MM.1S (cell line): ENCODE results near the gene SQSTM1.

Experiments used
- DNase-seq: peaks from one replicate; pipeline ENCODE4 v3.0.0-alpha.2; 2015
- H2AFZ ChIP-seq: fragments of 300-600 bp; sonication (generic); 2 replicates; pipeline ENCODE4 v1.6.0; 2016; ENCODE audit warnings: antibody characterized with exemption, low read length
- H3F3A ChIP-seq: fragments of 300-600 bp; sonication (generic); 2 replicates; pipeline ENCODE4 v1.6.1; 2016; ENCODE audit warnings: mild to moderate bottlenecking, antibody characterized with exemption, low read length, moderate library complexity, mixed read lengths; ENCODE audit not compliant: insufficient read depth
- H3K27ac ChIP-seq: fragments of 300-600 bp; sonication (generic); 2 replicates; pipeline ENCODE4 v1.5.1; 2016; ENCODE audit warnings: mild to moderate bottlenecking, low read length
- H3K27me3 ChIP-seq: fragments of 300-600 bp; sonication (generic); replicated peaks from 2 replicates; pipeline ENCODE4 v1.6.0; 2016; ENCODE audit warnings: low read length; ENCODE audit not compliant: insufficient read depth
- H3K36me3 ChIP-seq: fragments of 300-600 bp; sonication (generic); replicated peaks from 2 replicates; pipeline ENCODE4 v1.6.1; 2016; ENCODE audit warnings: mild to moderate bottlenecking, low read length, mixed read lengths; ENCODE audit not compliant: insufficient read depth
- H3K4me1 ChIP-seq: fragments of 300-600 bp; sonication (generic); 2 replicates; pipeline ENCODE4 v1.6.1; 2016; ENCODE audit warnings: low read length, mixed read lengths
- H3K4me2 ChIP-seq: fragments of 300-600 bp; sonication (generic); 2 replicates; pipeline ENCODE4 v1.6.0; 2016; ENCODE audit warnings: low read depth, low read length
- H3K4me3 ChIP-seq: fragments of 300-600 bp; sonication (generic); 2 replicates; pipeline ENCODE4 v1.5.1; 2016; ENCODE audit warnings: low read length, mixed read lengths
- H3K79me2 ChIP-seq: fragments of 300-600 bp; sonication (generic); 2 replicates; pipeline ENCODE4 v1.6.1; 2016; ENCODE audit warnings: mixed run types, low read length, mixed read lengths
- H3K9ac ChIP-seq: fragments of 300-600 bp; sonication (generic); 2 replicates; pipeline ENCODE4 v1.6.1; 2016; ENCODE audit warnings: low read length, mixed read lengths
- H3K9me2 ChIP-seq: fragments of 300-600 bp; sonication (generic); replicated peaks from 2 replicates; pipeline ENCODE4 v1.6.1; 2016; ENCODE audit warnings: mild to moderate bottlenecking, low read length, mixed read lengths; ENCODE audit not compliant: insufficient read depth
- H3K9me3 ChIP-seq: fragments of 300-600 bp; sonication (generic); replicated peaks from 2 replicates; pipeline ENCODE4 v1.6.1; 2016; ENCODE audit warnings: mild to moderate bottlenecking, low read length, mixed read lengths; ENCODE audit not compliant: insufficient read depth
- H4K20me1 ChIP-seq: fragments of 300-600 bp; sonication (generic); 2 replicates; pipeline ENCODE4 v1.6.1; 2016; ENCODE audit warnings: mild to moderate bottlenecking, low read length, moderate library complexity, mixed read lengths; ENCODE audit not compliant: insufficient read depth
- EZH2 ChIP-seq: fragments of 300-600 bp; sonication (generic); optimal IDR thresholded peaks from 2 replicates; pipeline ENCODE3; 2017; ENCODE audit warnings: low read depth, mild to moderate bottlenecking, antibody characterized with exemption, low read length, mixed read lengths
- EZH2phosphoT487 ChIP-seq: fragments of 300-600 bp; sonication (generic); IDR thresholded peaks from 2 replicates; pipeline ENCODE4 v1.6.1; 2018; ENCODE audit warnings: antibody characterized with exemption, low read length
- TF ChIP-seq, protein P1 (sequence below): fragments of 300-600 bp; sonication (generic); IDR thresholded peaks from 2 replicates; pipeline ENCODE4 v1.5.1; 2016; ENCODE audit warnings: antibody characterized with exemption, low read length, mixed read lengths

SQSTM1 gene

GRCh38 chr5:179802207-179802883, 18.4 kb upstream of the SQSTM1 start:
- Histone ChIP-seq H3K36me3 (peaks cover 6% of the 10 kb centered on the region; the same call in 1 of the 2 replicates), H3K9ac (no peak overlapping the region), H3K79me2 (peaks cover 55% of the 10 kb centered on the region), H3K27me3 (no peaks in the 10 kb centered on the region), H3K9me3 (no peaks in the 10 kb centered on the region), H4K20me1 (no peaks in the 10 kb centered on the region), H3K9me2 (no peaks in the 10 kb centered on the region), H3K27ac (no peak overlapping the region), H3K4me3 (no peak overlapping the region), H3K4me1 (peaks cover 11% of the 10 kb centered on the region), H3K4me2 (no peak overlapping the region), H3F3A (peaks cover 9% of the 10 kb centered on the region; the same call in 1 of the 2 replicates), H2AFZ (no peak overlapping the region)
- no peak for DNase-seq
- TF ChIP-seq, protein P1, sequence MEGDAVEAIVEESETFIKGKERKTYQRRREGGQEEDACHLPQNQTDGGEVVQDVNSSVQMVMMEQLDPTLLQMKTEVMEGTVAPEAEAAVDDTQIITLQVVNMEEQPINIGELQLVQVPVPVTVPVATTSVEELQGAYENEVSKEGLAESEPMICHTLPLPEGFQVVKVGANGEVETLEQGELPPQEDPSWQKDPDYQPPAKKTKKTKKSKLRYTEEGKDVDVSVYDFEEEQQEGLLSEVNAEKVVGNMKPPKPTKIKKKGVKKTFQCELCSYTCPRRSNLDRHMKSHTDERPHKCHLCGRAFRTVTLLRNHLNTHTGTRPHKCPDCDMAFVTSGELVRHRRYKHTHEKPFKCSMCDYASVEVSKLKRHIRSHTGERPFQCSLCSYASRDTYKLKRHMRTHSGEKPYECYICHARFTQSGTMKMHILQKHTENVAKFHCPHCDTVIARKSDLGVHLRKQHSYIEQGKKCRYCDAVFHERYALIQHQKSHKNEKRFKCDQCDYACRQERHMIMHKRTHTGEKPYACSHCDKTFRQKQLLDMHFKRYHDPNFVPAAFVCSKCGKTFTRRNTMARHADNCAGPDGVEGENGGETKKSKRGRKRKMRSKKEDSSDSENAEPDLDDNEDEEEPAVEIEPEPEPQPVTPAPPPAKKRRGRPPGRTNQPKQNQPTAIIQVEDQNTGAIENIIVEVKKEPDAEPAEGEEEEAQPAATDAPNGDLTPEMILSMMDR = no peak
- TF ChIP-seq EZH2 = no peak
- TF ChIP-seq EZH2phosphoT487 = no peak

DNA sequence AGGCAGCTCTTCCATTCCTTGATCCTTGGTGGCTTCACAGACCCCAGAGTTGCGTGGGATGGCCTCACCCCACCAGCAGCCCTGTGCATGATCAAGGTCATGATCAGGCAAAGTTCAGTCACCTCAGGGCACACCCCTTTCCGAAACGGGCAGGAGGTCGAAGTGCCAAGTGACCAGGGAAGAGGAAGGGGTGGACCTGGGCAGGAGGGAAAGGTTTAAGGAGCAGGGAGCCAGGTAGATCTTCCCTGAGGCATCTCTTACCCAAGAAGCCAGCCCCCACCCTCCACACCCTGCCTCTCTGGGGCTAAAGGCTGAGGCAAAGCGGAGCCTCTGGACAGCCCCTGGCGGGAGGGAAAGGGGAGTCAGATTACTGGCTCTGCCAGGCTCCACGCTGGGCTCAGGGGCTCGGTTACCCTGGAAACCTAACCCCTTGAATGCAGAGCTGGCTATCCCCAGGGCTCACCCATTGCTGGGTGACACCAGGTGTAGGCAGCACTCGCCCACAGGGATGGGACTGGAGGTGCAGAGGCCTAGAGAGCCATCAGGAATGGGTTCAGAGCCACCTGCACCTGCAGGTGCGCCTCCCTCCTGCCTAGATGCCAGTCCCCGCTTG, 17.6 kb upstream of the SQSTM1 start:
- no peaks in the 10 kb centered on the region for H3K27me3 ChIP-seq
- no peak overlapping the region for H3K4me3 ChIP-seq
- no peak overlapping the region for H2AFZ ChIP-seq
- H3K27ac ChIP-seq = no peak overlapping the region
- H3K9me2 ChIP-seq = no peaks in the 10 kb centered on the region
- H3K79me2 ChIP-seq = peaks cover 60% of the 10 kb centered on the region
- H4K20me1 ChIP-seq = no peaks in the 10 kb centered on the region
- H3K4me1 ChIP-seq = peaks cover 11% of the 10 kb centered on the region; the same call in 1 of the 2 replicates
- DNase-seq = no peak
- no peak for TF ChIP-seq EZH2
- no peak for TF ChIP-seq EZH2phosphoT487
- TF ChIP-seq, protein P1 = no peak
- no peak overlapping the region for H3K4me2 ChIP-seq
- no peak overlapping the region for H3K9ac ChIP-seq
- H3K9me3 ChIP-seq = no peaks in the 10 kb centered on the region
- peaks cover 6% of the 10 kb centered on the region; the same call in 1 of the 2 replicates for H3K36me3 ChIP-seq
- 0 out of 2 replicates have a peak, but pooled peaks cover 8% of the 10 kb centered on the region for H3F3A ChIP-seq

- no peak overlapping the region for H3K4me3 ChIP-seq
- TF ChIP-seq, protein P1 = no peak
- no peak for TF ChIP-seq EZH2
- TF ChIP-seq EZH2phosphoT487 = no peak
- no peaks in the 10 kb centered on the region for H3K27me3 ChIP-seq
- 0 out of 2 replicates have a peak, but pooled peaks cover 3% of the 10 kb centered on the region for H3K36me3 ChIP-seq
- H3K9ac ChIP-seq = no peak overlapping the region
- H4K20me1 ChIP-seq = no peaks in the 10 kb centered on the region
- no peak overlapping the region for H2AFZ ChIP-seq
- H3K27ac ChIP-seq = no peak overlapping the region
- peaks cover 11% of the 10 kb centered on the region; the same call in 1 of the 2 replicates for H3K4me1 ChIP-seq
- no peaks in the 10 kb centered on the region for H3K9me3 ChIP-seq
- H3K79me2 ChIP-seq = peaks cover 63% of the 10 kb centered on the region
- DNase-seq = no peak
- 0 out of 2 replicates have a peak, but pooled peaks cover 4% of the 10 kb centered on the region for H3F3A ChIP-seq
- H3K4me2 ChIP-seq = no peak overlapping the region; the same call in 1 of the 2 replicates
- no peaks in the 10 kb centered on the region for H3K9me2 ChIP-seq
Observed at GRCh38 chr5:179803651-179804554, 16.8 kb upstream of the SQSTM1 start.
